ENCODE measurements around the gene FBLN7. TPM values are rescaled to one million over a fixed set of nuclear protein-coding genes. Genes with fewer than 3 reads are reported as not detected.

The FBLN7 gene
- total RNA-seq, 1 donor from 2014 or later = 2.4 TPM

DNA sequence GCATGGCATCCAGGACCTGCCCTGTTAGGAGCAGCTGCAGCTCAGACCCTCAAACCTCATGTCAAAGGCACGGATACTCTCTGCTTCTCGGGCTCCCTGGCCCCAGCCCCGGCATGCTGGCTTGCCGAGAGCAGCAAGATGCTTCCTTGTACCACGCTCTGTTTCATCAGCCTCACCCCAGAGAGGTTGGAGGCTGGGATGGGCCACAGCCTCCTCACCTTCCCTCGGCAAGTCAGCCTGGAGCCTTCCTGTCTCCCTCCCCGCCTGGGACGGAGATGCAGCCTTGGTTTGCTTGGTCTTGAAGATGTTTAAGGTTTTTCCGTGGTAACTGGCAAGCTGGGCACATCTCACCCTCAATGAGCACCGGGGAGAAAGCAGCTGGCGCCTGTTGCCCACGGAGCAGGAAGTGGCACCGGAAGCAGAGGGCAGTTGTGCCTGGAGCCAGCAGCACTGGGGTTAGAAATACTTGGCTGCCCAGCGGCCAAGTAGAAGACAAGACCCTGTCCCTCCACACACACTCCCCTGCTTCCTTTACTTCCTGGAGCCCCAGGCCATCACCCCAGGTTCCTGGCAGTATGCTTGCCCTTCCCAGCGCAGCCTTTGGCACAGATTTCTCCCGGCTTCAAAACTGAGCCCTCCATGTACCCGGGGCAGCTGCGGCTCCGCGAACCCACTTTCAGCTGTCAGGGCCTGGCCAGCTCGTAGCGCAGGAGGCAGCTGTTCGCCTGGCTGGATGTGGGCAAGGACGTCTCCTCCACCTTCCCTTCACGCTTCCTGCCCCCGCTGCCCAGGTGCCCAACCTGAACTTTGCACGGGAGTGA is 17.4 kb downstream of the FBLN7 start:
- Mint-ChIP-seq H3K4me3 (no peak overlapping the region), H3K36me3 (no peaks in the 10 kb centered on the region), H3K27ac (no peak overlapping the region), H3K27me3 (ENCODE audit: low read depth) (no peaks in the 10 kb centered on the region), H3K9me3 (no peaks in the 10 kb centered on the region), H3K4me1 (peaks cover 3% of the 10 kb centered on the region)
- TF ChIP-seq, protein P1, sequence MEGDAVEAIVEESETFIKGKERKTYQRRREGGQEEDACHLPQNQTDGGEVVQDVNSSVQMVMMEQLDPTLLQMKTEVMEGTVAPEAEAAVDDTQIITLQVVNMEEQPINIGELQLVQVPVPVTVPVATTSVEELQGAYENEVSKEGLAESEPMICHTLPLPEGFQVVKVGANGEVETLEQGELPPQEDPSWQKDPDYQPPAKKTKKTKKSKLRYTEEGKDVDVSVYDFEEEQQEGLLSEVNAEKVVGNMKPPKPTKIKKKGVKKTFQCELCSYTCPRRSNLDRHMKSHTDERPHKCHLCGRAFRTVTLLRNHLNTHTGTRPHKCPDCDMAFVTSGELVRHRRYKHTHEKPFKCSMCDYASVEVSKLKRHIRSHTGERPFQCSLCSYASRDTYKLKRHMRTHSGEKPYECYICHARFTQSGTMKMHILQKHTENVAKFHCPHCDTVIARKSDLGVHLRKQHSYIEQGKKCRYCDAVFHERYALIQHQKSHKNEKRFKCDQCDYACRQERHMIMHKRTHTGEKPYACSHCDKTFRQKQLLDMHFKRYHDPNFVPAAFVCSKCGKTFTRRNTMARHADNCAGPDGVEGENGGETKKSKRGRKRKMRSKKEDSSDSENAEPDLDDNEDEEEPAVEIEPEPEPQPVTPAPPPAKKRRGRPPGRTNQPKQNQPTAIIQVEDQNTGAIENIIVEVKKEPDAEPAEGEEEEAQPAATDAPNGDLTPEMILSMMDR (IDR thresholded peaks at IDR 0.05; ENCODE audit: unreplicated experiment) = no peak
- DNase-seq (ENCODE audit: low spot score in 2 of 2, unreplicated experiment in 2 of 2) = no peak

DNA sequence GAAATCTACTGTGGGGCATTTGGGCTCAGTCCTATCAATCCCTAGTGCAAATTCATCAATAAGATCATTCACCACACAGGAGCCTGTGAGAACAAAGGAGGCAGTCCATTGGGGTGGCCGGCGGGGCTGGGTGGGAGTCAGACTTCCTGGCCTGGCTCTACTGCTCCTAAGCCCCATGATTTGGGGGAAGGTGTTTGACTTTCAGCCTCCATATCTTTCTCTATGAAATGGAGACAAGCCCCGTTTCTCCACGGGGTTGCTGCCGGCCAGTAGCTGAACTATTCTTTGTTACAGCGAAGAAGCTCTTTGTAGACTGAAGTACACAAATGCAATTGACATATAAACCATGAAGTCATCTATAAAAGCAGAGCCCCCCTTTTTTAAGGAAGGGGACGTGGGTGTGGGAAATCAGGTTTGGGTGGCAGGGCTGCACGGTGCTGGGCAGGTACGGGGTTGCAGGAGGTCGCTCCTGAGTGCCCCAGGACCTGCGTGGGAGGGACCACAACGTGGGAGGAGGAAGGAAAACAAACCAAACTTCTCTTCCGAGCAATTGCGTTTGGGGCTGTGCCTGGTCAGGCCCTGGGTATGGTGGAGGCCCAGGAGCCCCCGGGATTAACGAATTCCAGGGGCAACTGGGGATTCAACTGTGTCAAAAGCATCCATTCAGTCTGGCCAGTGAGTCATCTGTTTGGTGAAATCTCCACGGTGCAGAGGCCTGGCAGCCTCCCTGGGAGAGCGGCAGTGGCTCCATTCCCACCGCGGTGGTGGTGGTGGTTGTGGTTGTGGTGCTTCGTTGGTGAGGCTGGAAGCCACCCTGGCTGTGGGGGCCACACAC is 18.2 kb downstream of the FBLN7 start:
- TF ChIP-seq, protein P1 (IDR thresholded peaks at IDR 0.05; ENCODE audit: unreplicated experiment) = no peak
- Mint-ChIP-seq H3K9me3 (no peaks in the 10 kb centered on the region), H3K27me3 (ENCODE audit: low read depth) (no peaks in the 10 kb centered on the region), H3K36me3 (no peaks in the 10 kb centered on the region), H3K4me3 (no peak overlapping the region), H3K4me1 (no peaks in the 10 kb centered on the region), H3K27ac (no peak overlapping the region)
- DNase-seq (ENCODE audit: low spot score in 2 of 2, unreplicated experiment in 2 of 2) = no peak

DNA sequence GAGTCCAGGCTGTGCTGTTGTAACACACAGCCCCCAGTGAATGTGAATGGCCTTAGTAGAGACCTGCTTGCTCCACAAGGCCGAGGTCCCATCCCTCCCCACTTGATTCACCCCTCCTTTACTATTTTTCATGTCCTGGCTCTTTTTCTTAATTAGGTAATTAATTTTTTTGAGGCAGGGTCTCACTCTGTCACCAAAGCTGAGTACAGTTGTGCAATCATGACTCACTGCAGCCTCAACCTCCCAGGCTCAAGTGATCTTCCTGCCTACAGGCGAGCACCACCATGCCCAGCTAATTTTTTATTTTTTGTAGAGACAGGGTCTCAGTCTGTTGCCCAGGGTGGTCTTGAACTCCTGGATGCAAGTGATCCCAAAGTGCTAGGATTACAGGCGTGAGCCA is 19.3 kb downstream of the FBLN7 start:
- Mint-ChIP-seq H3K27me3 (ENCODE audit: low read depth) (no peaks in the 10 kb centered on the region), H3K9me3 (no peaks in the 10 kb centered on the region), H3K4me1 (no peaks in the 10 kb centered on the region), H3K27ac (no peak overlapping the region), H3K4me3 (no peak overlapping the region), H3K36me3 (no peaks in the 10 kb centered on the region)
- no peak for DNase-seq (ENCODE audit: low spot score in 2 of 2, unreplicated experiment in 2 of 2)
- TF ChIP-seq, protein P1 (IDR thresholded peaks at IDR 0.05; ENCODE audit: unreplicated experiment) = no peak

DNA sequence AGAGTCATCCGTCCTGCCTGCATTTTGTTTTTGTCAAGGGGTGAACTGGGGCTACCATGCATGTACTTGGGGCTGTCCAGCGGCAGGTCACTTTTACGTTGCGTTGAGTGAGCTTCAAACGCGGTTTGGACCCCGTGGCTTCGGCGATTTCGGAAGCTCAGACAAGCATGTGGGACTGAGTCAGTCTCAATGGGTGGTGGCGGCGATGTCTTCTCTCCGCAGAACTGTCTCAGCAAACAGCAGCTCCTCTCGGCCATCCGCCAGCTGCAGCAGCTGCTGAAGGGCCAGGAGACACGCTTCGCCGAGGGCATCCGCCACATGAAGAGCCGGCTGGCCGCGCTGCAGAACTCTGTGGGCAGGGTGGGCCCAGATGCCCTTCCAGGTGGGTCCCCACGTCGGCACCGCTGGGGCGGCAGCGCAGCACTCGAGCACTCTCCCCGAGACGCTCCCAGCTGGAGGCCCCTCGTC is 21.3 kb downstream of the FBLN7 start:
- Mint-ChIP-seq H3K27me3 (ENCODE audit: low read depth) (no peaks in the 10 kb centered on the region), H3K9me3 (no peaks in the 10 kb centered on the region), H3K4me1 (no peaks in the 10 kb centered on the region), H3K4me3 (no peak overlapping the region), H3K36me3 (no peaks in the 10 kb centered on the region), H3K27ac (no peak overlapping the region)
- TF ChIP-seq, protein P1 (IDR thresholded peaks at IDR 0.05; ENCODE audit: unreplicated experiment) = no peak
- no peak for DNase-seq (ENCODE audit: low spot score in 2 of 2, unreplicated experiment in 2 of 2)

DNA sequence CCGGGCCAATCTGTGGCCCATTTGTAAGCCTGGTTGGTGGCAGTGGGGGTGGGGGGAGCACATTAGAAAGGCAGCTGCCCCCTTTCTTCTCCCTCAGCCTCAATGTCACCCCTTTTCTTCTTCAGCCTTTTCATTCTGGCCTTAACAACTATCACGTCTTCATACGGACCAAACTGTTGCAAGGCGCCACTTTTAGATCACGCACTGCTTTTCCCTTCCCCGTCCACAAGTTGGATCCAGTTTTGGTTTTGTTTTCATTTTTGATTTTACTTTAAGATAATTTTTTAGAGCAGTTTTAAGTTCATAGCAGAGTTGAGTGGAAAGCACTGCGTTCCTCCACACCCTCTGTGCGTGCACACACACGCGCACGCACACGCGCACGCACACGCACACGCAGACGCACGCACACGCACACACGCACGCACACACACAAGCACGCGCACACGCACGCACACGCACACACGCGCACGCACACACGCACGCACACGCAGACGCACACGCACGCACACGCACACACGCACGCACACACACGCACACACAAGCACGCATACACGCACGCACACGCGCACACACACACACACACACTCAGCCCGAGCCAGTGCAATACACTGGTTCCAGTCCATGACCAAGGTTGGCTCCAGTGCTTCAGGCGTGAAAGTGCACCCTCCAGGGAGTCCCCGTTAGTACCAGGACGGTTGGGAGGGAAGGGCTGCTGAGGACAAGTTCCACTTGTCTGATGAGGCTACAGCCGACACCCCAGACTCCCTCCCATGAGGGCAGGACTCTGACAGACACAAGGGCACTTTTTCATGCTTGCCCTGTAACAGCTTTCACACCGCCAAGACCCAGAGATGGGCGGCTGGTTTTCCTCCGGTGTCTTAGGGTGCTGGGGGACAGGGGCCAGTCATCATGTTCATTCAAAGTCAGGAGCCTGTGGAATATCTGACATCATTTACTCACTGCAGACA is 22.4 kb downstream of the FBLN7 start:
- Mint-ChIP-seq H3K27ac (no peak overlapping the region), H3K27me3 (ENCODE audit: low read depth) (no peaks in the 10 kb centered on the region)

More for the DNA sequence above, 22.4 kb downstream of the FBLN7 start:
- TF ChIP-seq, protein P1 (IDR thresholded peaks at IDR 0.05; ENCODE audit: unreplicated experiment) = no peak
- H3K4me3 Mint-ChIP-seq = no peak overlapping the region
- H3K9me3 Mint-ChIP-seq = no peaks in the 10 kb centered on the region
- no peak for DNase-seq (ENCODE audit: low spot score in 2 of 2, unreplicated experiment in 2 of 2)
- H3K36me3 Mint-ChIP-seq = no peaks in the 10 kb centered on the region
- no peaks in the 10 kb centered on the region for H3K4me1 Mint-ChIP-seq
